HG03139 (cell line): ENCODE measurements around the gene LAPTM5.

Source experiments
- ATAC-seq: cut with Tn5 transposase; IDR thresholded peaks from one replicate; pipeline ENCODE4 v1.9.1; 2021; ENCODE audit not compliant: unreplicated experiment

The LAPTM5 gene

GRCh38 chr1:30683699-30684098 is 73.9 kb downstream of the LAPTM5 start:
- no peak for ATAC-seq
